Measurements from ENCODE around the gene FAM120B.

The FAM120B gene

GRCh38 chr6:170365593-170365992 is 59.0 kb downstream of the FAM120B start:
- H3K9ac ChIP-seq (ENCODE audit: insufficient read length, low read depth): no peak overlapping the region
- no peak overlapping the region for H3K4me3 ChIP-seq (ENCODE audit: insufficient read length, low read depth)
- no peaks in the 10 kb centered on the region for H3K9me3 ChIP-seq (ENCODE audit: insufficient read depth, low read length)
- H3K27me3 ChIP-seq (ENCODE audit: insufficient read depth, insufficient read length): no peaks in the 10 kb centered on the region
- DNase-seq (ENCODE audit: low read depth, low spot score): no peak
- no peaks in the 10 kb centered on the region for H3K4me1 ChIP-seq (ENCODE audit: insufficient read depth, insufficient read length)
- TF ChIP-seq SUZ12 (IDR thresholded peaks at IDR 0.05; ENCODE audit: extremely low read depth, insufficient read depth, insufficient read length): no peak
- TF ChIP-seq ZNF274 (IDR thresholded peaks at IDR 0.05; ENCODE audit: low read depth, low read length): no peak
- TF ChIP-seq YY1 (IDR thresholded peaks at IDR 0.05; ENCODE audit: insufficient read depth, insufficient read length): no peak
- peaks cover 40% of the 10 kb centered on the region for H3K36me3 ChIP-seq (ENCODE audit: insufficient read depth, insufficient read length, low read length)

- no peak for TF ChIP-seq YY1 (IDR thresholded peaks at IDR 0.05; ENCODE audit: insufficient read depth, insufficient read length)
- no peak for TF ChIP-seq ZNF274 (IDR thresholded peaks at IDR 0.05; ENCODE audit: low read depth, low read length)
- TF ChIP-seq SUZ12 (IDR thresholded peaks at IDR 0.05; ENCODE audit: extremely low read depth, insufficient read depth, insufficient read length): no peak
- H3K4me3 ChIP-seq (ENCODE audit: insufficient read length, low read depth): no peak overlapping the region
- H3K36me3 ChIP-seq (ENCODE audit: insufficient read depth, insufficient read length, low read length): peaks cover 35% of the 10 kb centered on the region
- H3K27me3 ChIP-seq (ENCODE audit: insufficient read depth, insufficient read length): no peaks in the 10 kb centered on the region
- DNase-seq (ENCODE audit: low read depth, low spot score): no peak
- H3K4me1 ChIP-seq (ENCODE audit: insufficient read depth, insufficient read length): no peaks in the 10 kb centered on the region
- no peaks in the 10 kb centered on the region for H3K9me3 ChIP-seq (ENCODE audit: insufficient read depth, low read length)
- no peak overlapping the region for H3K9ac ChIP-seq (ENCODE audit: insufficient read length, low read depth)
Measured at GRCh38 chr6:170366248-170366960, 59.8 kb downstream of the FAM120B start.

- Histone ChIP-seq H3K9me3 (ENCODE audit: insufficient read depth, low read length) (no peaks in the 10 kb centered on the region), H3K4me3 (ENCODE audit: insufficient read length, low read depth) (no peak overlapping the region), H3K27me3 (ENCODE audit: insufficient read depth, insufficient read length) (no peaks in the 10 kb centered on the region), H3K4me1 (ENCODE audit: insufficient read depth, insufficient read length) (no peaks in the 10 kb centered on the region), H3K9ac (ENCODE audit: insufficient read length, low read depth) (no peak overlapping the region), H3K36me3 (ENCODE audit: insufficient read depth, insufficient read length, low read length) (peaks cover 35% of the 10 kb centered on the region)
- DNase-seq (ENCODE audit: low read depth, low spot score): no peak
- TF ChIP-seq SUZ12 (IDR thresholded peaks at IDR 0.05; ENCODE audit: extremely low read depth, insufficient read depth, insufficient read length) (no peak), YY1 (IDR thresholded peaks at IDR 0.05; ENCODE audit: insufficient read depth, insufficient read length) (no peak), ZNF274 (IDR thresholded peaks at IDR 0.05; ENCODE audit: low read depth, low read length) (no peak)
Measured at GRCh38 chr6:170367241-170367640, 60.7 kb downstream of the FAM120B start.

- Histone ChIP-seq H3K4me3 (ENCODE audit: insufficient read length, low read depth) (no peak overlapping the region), H3K36me3 (ENCODE audit: insufficient read depth, insufficient read length, low read length) (peaks cover 23% of the 10 kb centered on the region), H3K4me1 (ENCODE audit: insufficient read depth, insufficient read length) (no peaks in the 10 kb centered on the region), H3K9ac (ENCODE audit: insufficient read length, low read depth) (no peak overlapping the region), H3K27me3 (ENCODE audit: insufficient read depth, insufficient read length) (no peaks in the 10 kb centered on the region), H3K9me3 (ENCODE audit: insufficient read depth, low read length) (no peaks in the 10 kb centered on the region)
- DNase-seq (ENCODE audit: low read depth, low spot score): no peak
- TF ChIP-seq SUZ12 (IDR thresholded peaks at IDR 0.05; ENCODE audit: extremely low read depth, insufficient read depth, insufficient read length) (no peak), YY1 (IDR thresholded peaks at IDR 0.05; ENCODE audit: insufficient read depth, insufficient read length) (no peak), ZNF274 (IDR thresholded peaks at IDR 0.05; ENCODE audit: low read depth, low read length) (no peak)
Measured at GRCh38 chr6:170368544-170368943, 62.0 kb downstream of the FAM120B start.

GRCh38 chr6:170369403-170369802 is 62.8 kb downstream of the FAM120B start:
- H3K9ac ChIP-seq (ENCODE audit: insufficient read length, low read depth): no peak overlapping the region
- H3K27me3 ChIP-seq (ENCODE audit: insufficient read depth, insufficient read length): no peaks in the 10 kb centered on the region
- DNase-seq (ENCODE audit: low read depth, low spot score): no peak
- H3K4me3 ChIP-seq (ENCODE audit: insufficient read length, low read depth): no peak overlapping the region
- H3K9me3 ChIP-seq (ENCODE audit: insufficient read depth, low read length): no peaks in the 10 kb centered on the region
- peaks cover 23% of the 10 kb centered on the region for H3K36me3 ChIP-seq (ENCODE audit: insufficient read depth, insufficient read length, low read length)
- TF ChIP-seq YY1 (IDR thresholded peaks at IDR 0.05; ENCODE audit: insufficient read depth, insufficient read length) (no peak), ZNF274 (IDR thresholded peaks at IDR 0.05; ENCODE audit: low read depth, low read length) (no peak), SUZ12 (IDR thresholded peaks at IDR 0.05; ENCODE audit: extremely low read depth, insufficient read depth, insufficient read length) (no peak)
- H3K4me1 ChIP-seq (ENCODE audit: insufficient read depth, insufficient read length): no peaks in the 10 kb centered on the region

GRCh38 chr6:170370416-170370815 is 63.9 kb downstream of the FAM120B start:
- Histone ChIP-seq H3K4me3 (ENCODE audit: insufficient read length, low read depth) (no peak overlapping the region), H3K36me3 (ENCODE audit: insufficient read depth, insufficient read length, low read length) (peaks cover 23% of the 10 kb centered on the region), H3K4me1 (ENCODE audit: insufficient read depth, insufficient read length) (no peaks in the 10 kb centered on the region), H3K9me3 (ENCODE audit: insufficient read depth, low read length) (no peaks in the 10 kb centered on the region), H3K9ac (ENCODE audit: insufficient read length, low read depth) (no peak overlapping the region), H3K27me3 (ENCODE audit: insufficient read depth, insufficient read length) (no peaks in the 10 kb centered on the region)
- no peak for DNase-seq (ENCODE audit: low read depth, low spot score)
- TF ChIP-seq SUZ12 (IDR thresholded peaks at IDR 0.05; ENCODE audit: extremely low read depth, insufficient read depth, insufficient read length) (no peak), ZNF274 (IDR thresholded peaks at IDR 0.05; ENCODE audit: low read depth, low read length) (no peak), YY1 (IDR thresholded peaks at IDR 0.05; ENCODE audit: insufficient read depth, insufficient read length) (no peak)

- no peaks in the 10 kb centered on the region for H3K27me3 ChIP-seq (ENCODE audit: insufficient read depth, insufficient read length)
- TF ChIP-seq SUZ12 (IDR thresholded peaks at IDR 0.05; ENCODE audit: extremely low read depth, insufficient read depth, insufficient read length) (no peak), ZNF274 (IDR thresholded peaks at IDR 0.05; ENCODE audit: low read depth, low read length) (no peak), YY1 (IDR thresholded peaks at IDR 0.05; ENCODE audit: insufficient read depth, insufficient read length) (no peak)
- H3K4me1 ChIP-seq (ENCODE audit: insufficient read depth, insufficient read length): no peaks in the 10 kb centered on the region
Measured at GRCh38 chr6:170371080-170371479, 64.5 kb downstream of the FAM120B start.

More at GRCh38 chr6:170371080-170371479, 64.5 kb downstream of the FAM120B start:
- H3K4me3 ChIP-seq (ENCODE audit: insufficient read length, low read depth): no peak overlapping the region
- peaks cover 19% of the 10 kb centered on the region for H3K36me3 ChIP-seq (ENCODE audit: insufficient read depth, insufficient read length, low read length)
- no peak for DNase-seq (ENCODE audit: low read depth, low spot score)
- no peak overlapping the region for H3K9ac ChIP-seq (ENCODE audit: insufficient read length, low read depth)
- H3K9me3 ChIP-seq (ENCODE audit: insufficient read depth, low read length): no peaks in the 10 kb centered on the region
